GM19099 (cell line): ENCODE measurements around the gene UPF1.

Experiments
- POLR2A ChIP-seq: IDR thresholded peaks from 3 replicates; pipeline ENCODE4 v1.6.1; 2011; ENCODE audit warnings: low read depth; ENCODE audit not compliant: insufficient read length; ENCODE audit errors: extremely low read depth

The UPF1 gene

DNA sequence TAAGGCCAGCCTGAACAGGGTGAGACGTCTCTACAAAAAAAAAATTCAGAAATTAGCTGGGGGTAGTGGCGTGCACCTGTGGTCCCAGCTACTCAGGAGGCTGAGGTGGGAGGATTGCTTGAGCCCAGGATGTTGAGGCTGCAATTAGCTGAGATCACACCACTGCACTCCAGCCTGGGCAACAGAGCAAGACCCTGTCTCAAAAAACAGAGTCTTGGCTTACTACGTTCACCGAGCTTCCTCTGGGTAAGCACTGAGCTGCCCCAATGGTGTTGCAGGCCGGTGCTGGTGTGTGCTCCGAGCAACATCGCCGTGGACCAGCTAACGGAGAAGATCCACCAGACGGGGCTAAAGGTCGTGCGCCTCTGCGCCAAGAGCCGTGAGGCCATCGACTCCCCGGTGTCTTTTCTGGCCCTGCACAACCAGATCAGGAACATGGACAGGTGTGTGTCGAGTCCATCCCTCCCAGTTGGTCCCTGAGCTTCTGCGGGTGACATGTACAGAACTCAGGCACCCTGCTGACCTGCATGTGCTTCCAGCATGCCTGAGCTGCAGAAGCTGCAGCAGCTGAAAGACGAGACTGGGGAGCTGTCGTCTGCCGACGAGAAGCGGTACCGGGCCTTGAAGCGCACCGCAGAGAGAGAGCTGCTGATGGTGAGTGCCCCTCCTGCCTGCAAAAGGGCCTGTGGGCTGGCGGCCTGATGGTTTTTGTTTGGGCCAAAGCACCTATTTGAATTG lies 24.1 kb downstream of the UPF1 start:
- TF ChIP-seq POLR2A, result no peak

DNA sequence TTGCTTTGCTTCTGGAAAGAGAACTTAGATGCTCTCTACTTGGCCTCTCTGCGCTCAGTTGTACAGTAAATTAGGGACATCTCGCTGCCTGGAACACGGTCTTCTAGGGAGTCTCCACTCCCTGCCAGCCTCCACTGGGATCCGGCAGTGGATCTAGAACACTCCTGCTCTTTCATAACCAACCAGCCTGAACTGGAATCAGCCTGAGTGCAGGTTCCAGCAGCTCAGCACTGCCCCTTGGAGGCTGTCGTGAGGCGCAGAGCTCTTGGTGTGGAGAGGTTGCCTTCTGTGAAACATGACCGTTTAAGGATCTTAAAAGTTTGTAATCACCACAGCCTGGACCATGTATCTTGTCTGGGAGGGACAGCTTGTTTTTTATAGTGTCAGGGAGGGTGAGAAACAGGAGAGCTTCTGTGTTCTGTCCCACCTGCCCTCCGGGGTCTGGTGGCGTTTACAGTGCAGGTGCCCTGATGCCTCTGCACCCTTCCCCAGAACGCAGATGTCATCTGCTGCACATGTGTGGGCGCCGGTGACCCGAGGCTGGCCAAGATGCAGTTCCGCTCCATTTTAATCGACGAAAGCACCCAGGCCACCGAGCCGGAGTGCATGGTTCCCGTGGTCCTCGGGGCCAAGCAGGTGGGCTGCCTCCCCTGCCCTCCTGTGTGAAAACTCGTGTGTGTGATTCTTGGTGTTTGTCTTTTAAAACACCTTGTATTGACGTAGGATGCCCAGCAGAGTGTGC lies 24.8 kb downstream of the UPF1 start:
- no peak for TF ChIP-seq POLR2A

DNA sequence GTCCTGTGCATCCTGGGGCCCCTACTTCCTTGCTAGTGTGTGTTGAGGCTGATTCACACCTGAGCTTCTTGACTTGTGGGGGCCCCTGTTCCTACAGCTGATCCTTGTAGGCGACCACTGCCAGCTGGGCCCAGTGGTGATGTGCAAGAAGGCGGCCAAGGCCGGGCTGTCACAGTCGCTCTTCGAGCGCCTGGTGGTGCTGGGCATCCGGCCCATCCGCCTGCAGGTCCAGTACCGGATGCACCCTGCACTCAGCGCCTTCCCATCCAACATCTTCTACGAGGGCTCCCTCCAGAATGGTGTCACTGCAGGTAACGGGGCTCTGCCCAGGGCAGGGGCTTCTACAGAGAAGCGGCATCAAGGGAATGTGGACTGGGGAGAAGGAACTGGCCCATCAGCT lies 25.5 kb downstream of the UPF1 start:
- no peak for TF ChIP-seq POLR2A

DNA sequence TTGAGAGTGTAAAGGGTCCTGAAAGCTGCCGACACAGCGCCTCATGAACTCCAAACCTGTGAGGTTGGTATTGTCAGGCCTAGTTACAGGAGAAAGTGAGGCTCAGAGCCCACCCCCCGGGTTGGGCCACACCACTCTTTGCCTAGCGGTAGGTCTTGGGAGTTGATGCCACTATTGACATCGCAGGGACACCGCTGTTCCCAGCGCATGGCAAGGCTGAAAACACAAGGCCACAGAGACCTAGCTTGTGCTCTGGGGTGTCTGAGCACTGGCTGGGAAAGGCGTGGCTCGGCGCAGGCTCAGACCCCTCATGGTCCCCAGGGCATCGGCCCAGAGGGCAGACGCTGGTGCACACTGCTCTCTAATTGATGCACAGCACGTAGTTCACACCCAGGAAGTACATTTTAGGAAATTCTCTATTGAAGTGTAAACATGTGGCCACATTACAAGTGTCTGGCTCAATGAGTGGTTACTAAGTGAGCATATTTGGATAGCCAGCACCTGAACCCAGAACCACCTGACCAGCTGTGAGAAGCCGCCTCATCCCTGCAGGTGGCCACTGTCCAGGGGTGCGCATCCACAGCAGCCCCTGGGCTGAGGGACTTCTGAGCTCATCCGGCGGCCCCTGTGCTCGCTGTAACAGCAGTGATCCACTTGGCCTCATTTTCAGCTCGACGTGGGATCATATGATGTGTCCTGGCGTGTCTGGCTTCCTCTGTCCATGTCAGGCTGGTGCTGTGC lies 27.3 kb downstream of the UPF1 start:
- no peak for TF ChIP-seq POLR2A

DNA sequence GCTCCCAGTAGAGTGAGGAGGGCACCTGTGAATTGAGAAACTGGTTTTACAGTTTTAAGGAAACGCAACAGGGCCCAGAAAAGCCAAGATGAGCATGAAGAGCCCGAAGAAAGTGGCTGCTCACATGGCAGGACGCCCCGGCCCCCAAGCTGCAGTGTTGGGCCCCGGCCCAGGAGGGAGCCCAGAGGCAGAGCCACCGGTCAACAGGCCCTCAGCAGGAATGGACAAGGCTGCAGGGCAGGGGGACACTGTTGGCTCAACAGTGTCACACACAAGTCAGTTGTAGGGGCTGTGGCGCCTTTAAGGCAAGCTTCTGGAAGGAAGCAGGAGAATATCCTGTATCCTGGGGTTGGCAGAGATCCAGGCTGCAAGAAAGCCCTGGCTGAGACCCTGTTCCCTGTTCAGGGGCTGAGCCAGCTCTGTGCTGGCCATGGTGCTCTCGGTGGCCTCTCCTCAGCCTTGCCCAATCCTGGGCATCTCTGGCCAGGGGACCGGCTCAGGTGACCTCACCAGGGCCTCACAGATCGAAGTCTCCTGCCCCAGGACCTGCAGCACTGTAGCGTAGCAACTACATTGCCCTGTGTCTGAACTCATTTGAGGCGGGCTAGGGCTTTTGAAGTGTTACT lies 28.0 kb downstream of the UPF1 start:
- TF ChIP-seq POLR2A, result no peak

DNA sequence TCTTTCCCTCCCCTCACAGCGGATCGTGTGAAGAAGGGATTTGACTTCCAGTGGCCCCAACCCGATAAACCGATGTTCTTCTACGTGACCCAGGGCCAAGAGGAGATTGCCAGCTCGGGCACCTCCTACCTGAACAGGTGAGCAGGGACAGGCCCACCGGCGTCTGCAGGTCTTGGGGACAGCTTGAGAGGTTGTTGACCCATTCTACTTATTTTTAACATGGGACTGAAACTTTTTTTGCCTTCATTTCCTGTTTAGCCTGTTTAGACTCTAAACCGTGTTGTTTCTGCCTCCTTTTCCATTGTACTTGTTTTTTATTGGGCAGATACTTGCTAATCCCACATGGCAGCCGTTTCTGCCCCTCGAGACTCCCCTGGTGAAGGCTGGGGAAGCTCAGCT lies 28.5 kb downstream of the UPF1 start:
- TF ChIP-seq POLR2A, result no peak

DNA sequence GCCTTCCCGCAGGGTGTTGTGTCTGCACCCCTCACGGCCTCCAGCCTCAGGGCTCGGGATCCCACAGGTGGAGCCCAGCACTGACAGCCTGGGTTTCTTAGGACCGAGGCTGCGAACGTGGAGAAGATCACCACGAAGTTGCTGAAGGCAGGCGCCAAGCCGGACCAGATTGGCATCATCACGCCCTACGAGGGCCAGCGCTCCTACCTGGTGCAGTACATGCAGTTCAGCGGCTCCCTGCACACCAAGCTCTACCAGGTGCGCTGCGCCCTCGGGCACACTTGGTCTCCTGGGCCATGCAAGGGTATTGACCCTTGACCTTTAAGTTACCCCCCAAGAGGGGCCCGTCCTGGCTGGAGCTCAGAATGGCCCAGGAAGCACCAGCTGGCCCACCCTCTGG lies 29.0 kb downstream of the UPF1 start:
- TF ChIP-seq POLR2A, result no peak

DNA sequence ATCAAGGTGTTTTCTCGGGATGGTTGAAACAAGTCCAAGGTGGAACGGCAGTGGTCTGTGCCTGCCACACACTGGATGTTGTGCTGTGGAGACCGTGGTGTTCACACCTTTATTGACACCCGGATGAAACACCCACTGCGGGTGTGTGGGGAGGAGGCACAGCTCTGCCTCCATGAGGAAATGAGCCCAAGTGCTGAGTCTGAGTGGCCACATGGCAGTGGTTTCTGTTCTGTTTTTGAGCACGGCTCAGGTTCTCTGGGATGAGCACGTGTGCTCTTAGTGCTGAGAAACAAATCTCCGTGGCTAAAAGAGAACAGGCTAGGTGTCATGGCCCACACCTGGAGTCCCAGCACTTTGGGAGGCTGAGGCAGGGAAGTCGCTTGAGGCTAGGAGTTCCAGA lies 29.5 kb downstream of the UPF1 start:
- TF ChIP-seq POLR2A, result no peak

DNA sequence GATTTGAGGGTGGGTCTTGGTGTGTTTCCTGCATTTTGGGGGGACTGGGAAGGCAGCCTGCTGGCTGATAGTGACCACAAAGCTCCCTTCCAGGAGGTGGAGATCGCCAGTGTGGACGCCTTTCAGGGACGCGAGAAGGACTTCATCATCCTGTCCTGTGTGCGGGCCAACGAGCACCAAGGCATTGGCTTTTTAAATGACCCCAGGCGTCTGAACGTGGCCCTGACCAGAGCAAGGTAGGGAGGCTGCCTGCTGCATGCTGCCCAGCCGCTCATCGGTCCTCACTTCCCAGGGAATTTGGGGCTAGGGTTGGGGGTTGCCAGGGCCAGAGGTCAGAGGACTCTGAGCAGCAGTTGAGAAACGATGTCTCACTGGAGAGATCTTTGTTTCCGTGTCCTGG lies 30.2 kb downstream of the UPF1 start:
- TF ChIP-seq POLR2A, result no peak

DNA sequence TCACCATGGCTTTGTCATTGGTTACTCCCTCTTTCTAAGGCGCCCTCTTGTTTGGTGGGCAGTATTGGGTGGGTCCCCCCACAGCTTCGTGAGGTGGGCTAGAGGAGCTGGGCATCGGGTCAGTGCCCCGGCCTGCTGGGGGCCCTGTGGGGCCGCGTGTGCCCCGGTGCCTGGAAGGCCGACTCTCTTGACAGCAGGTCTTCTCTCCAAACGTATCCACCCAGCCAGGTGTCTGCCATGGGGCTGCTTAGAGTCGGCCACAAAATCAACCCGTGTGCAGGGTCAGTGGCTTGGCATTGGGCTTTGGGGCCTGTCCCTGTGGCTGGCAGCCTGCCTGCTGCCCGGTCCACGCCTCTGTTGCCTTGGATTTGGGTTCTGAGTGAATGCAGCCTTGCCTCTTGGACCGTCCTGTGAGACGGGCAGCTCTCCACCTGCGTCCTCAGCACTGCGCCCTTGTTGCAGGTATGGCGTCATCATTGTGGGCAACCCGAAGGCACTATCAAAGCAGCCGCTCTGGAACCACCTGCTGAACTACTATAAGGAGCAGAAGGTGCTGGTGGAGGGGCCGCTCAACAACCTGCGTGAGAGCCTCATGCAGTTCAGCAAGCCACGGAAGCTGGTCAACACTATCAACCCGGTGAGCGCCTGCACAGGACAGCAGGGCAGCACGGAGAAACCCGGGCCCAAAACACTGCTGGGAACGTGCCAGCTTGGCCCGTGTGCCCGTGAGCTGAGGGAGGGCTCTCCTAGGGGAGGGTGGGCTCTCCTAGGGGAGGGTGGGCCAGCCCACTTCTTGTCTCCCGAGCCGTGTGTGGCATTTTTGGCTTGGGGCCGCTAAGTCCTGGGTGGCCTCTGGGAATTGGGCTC lies 31.4 kb downstream of the UPF1 start:
- TF ChIP-seq POLR2A, result no peak

DNA sequence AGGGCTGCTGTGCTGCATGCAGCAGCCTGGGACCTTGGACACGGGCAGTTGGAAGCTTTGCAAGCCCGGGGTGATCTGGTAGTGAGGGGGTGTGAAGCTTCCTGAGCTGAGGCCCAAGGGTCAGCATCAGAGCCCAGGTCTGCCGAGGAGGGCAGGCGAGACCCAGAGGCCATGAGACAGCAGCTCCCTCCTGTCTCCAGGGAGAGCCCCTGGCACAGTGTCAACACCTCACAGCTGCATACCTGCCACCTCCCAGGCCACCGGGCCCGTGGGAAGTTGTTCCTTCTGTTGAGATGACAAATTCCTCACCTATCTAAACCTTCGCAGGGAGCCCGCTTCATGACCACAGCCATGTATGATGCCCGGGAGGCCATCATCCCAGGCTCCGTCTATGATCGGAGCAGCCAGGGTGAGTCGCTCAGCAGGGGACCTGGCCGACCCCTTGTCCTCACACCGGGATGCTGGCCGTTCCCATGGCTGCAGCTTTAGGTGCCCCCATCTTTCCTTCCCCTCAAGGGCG lies 32.1 kb downstream of the UPF1 start:
- no peak for TF ChIP-seq POLR2A

DNA sequence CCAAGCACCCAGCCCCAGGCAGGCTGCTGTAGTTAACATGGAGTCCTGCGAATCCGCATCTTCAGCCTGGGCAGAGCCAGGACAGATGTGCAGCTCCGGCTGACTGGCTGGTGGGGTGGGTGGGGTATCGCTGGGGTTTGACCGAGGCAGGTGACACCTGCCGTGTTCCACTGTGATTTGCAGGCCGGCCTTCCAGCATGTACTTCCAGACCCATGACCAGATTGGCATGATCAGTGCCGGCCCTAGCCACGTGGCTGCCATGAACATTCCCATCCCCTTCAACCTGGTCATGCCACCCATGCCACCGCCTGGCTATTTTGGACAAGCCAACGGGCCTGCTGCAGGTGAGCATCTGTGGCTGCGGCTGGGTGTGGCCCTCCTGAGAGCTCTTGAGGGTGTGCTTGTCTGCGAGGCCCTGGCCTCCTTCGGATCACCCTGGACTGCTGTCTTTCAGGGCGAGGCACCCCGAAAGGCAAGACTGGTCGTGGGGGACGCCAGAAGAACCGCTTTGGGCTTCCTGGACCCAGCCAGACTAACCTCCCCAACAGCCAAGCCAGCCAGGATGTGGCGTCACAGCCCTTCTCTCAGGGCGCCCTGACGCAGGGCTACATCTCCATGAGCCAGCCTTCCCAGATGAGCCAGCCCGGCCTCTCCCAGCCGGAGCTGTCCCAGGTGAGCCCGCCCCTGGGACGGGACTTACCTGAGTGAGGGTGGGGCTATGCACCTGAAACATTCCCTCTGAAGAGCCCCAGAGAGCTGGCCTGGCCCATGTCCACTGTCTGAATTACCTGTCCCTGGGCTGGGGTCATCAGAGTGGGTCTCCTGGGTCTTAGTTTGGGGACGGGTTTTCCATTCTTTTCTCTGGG lies 33.6 kb downstream of the UPF1 start:
- TF ChIP-seq POLR2A, result no peak
